Activated CD4-positive, alpha-beta memory T cell treated with anti-CD3 and anti-CD28 coated beads for 36 hours (primary cell): Measurements from ENCODE around the gene RNF227. TPM values are rescaled to one million over a fixed set of nuclear protein-coding genes. Genes with fewer than 3 reads are reported as not detected.

ENCODE experiments used
- CTCF ChIA-PET: fragments of 350-600 bp; sonication (Branson Sonifier 250); formaldehyde crosslinking; loops from one replicate; lab custom pipeline; 2021; ENCODE audit warnings: antibody characterized with exemption, inconsistent platforms; lab: Charles Lee
- POLR2A ChIA-PET: fragments of 350-600 bp; sonication (Branson Sonifier 250); formaldehyde crosslinking; loops from one replicate; lab custom pipeline; 2021; ENCODE audit warnings: antibody characterized with exemption; lab: Charles Lee
- DNase-seq: peaks from one replicate; pipeline ENCODE4 v3.0.0-alpha.2; 2020
- H3K27ac Mint-ChIP-seq: one replicate; pipeline ENCODE4 v1.8.0; 2021; ENCODE audit warnings: mixed read lengths
- H3K27me3 Mint-ChIP-seq: one replicate; pipeline ENCODE4 v1.8.0; 2021; ENCODE audit warnings: mixed read lengths
- H3K36me3 Mint-ChIP-seq: one replicate; pipeline ENCODE4 v1.8.0; 2021; ENCODE audit warnings: mixed read lengths
- H3K4me1 Mint-ChIP-seq: one replicate; pipeline ENCODE4 v1.8.0; 2021; ENCODE audit warnings: low read depth, mixed read lengths
- H3K4me3 Mint-ChIP-seq: one replicate; pipeline ENCODE4 v1.8.0; 2021; ENCODE audit warnings: mild to moderate bottlenecking, mixed read lengths
- H3K9me3 Mint-ChIP-seq: one replicate; pipeline ENCODE4 v1.8.0; 2021; ENCODE audit warnings: mixed read lengths
- intact Hi-C: fragments of 100-400 bp; cut with micrococcal nuclease; formaldehyde crosslinking; loops from one replicate; pipeline ENCODE4 v1.15.1; 2023
- total RNA-seq, 2 experiments: library from RNA; stranded (reverse); gene quantifications; one replicate each; pipeline ENCODE4 v1.2.3, GENCODE V29; 2021

The RNF227 gene
- total RNA-seq, 2 experiments from 2014 or later, result 2.7 to 3.3 TPM

DNA sequence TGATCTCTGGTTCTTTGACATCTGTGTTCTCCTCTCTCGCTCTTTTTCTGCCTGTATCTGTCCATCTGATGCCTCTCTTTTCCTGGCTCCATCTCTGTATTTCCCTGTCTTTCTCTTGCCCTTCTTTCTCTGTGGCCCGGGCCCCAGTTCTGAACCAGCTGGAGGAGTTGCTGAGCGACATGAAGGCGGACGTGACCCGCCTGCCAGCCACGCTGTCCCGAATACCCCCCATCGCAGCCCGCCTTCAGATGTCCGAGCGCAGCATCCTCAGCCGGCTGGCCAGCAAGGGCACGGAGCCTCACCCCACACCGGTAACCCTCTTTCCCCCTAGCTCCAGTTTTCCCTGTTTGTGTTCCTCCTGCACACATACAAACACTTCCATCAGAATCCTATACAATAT, 5.8 kb downstream of the RNF227 start:
- CTCF ChIA-PET, result interaction anchor here (1.0 to 11.1 kb wide), 3 partner anchors 23 to 131 kb away, joined by 3 to 245 read pairs (median 5); no protein-coding TSS in a partner anchor
- Mint-ChIP-seq H3K27ac (no peak overlapping the region), H3K4me3 (no peak overlapping the region), H3K9me3 (no peaks in the 10 kb centered on the region), H3K36me3 (peaks cover 47% of the 10 kb centered on the region), H3K27me3 (no peaks in the 10 kb centered on the region), H3K4me1 (peaks cover 17% of the 10 kb centered on the region)
- intact Hi-C loops, result no loop called here
- POLR2A ChIA-PET, result no interaction called here
- no peak for DNase-seq

DNA sequence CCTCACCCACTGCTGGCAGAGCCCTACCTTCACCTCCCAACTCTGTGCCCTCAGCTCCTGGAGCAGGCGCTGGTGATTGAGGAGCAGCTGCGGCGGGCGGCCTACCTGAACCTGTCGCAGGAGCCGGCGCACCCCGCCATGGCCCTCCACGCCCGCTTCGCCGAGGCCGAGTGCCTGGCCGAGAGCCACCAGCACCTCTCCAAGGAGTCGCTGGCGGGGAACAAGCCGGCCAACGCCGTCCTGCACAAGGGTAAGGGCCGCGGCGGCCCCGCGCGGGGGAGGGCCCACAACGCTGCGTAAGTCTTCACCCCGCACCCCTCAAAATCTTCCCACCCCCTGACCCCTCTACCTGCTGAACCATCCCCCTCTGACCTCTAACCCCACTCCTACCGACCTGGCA, 7.0 kb downstream of the RNF227 start:
- ChIA-PET CTCF (interaction anchor here (0.6 kb wide), 1 partner anchor 150 kb away, joined by 3 read pairs; no protein-coding TSS in a partner anchor), POLR2A (no interaction called here)
- Mint-ChIP-seq H3K36me3 (peaks cover 57% of the 10 kb centered on the region), H3K9me3 (no peaks in the 10 kb centered on the region), H3K27me3 (no peaks in the 10 kb centered on the region), H3K4me1 (peaks cover 8% of the 10 kb centered on the region), H3K4me3 (no peak overlapping the region), H3K27ac (no peak overlapping the region)
- no peak for DNase-seq
- intact Hi-C loops, result no loop called here

DNA sequence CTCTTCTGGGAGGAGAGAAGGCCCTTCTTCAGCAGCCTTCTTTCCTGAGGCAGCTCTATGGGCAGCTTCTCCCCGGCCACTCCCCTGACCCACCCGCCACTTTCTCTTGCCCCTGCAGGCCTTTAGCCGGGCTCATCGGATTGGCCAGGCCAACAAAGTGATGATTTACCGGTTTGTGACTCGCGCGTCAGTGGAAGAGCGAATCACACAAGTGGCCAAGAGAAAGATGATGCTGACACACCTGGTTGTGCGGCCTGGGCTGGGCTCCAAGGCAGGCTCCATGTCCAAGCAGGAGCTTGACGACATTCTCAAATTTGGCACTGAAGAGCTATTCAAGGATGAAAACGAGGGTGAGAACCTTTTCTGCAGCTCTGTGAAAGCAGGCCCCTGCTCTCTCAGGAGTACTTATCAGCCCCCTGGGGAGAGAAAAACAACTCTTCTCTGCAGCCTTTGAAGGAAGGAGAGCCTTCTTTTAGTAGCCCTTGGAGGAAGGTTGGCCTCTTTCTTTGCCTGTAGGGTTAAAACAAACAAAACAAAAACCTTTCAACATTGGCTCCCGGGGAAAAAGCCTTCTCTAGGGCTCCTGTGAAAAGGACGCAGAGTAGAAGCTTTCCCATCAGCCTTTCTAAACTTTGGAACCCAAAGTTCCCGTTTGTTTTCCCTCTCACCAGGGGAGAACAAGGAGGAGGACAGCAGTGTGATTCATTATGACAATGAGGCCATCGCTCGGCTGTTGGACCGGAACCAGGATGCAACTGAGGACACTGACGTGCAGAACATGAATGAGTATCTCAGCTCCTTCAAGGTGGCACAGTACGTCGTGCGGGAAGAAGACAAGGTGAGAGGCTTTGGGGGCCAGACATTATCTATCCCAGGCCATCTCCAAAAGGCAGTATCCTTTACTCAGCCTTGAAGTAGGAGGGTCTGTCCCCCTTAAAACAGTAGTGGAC, 12.7 kb downstream of the RNF227 start:
- H3K4me1 Mint-ChIP-seq, result no peaks in the 10 kb centered on the region
- H3K4me3 Mint-ChIP-seq, result no peak overlapping the region
- POLR2A ChIA-PET, result interaction anchor here (1.0 kb wide), 1 partner anchor 9 kb away, joined by 3 read pairs; no protein-coding TSS in a partner anchor
- intact Hi-C loops, result no loop called here
- no peaks in the 10 kb centered on the region for H3K9me3 Mint-ChIP-seq
- H3K27me3 Mint-ChIP-seq, result no peaks in the 10 kb centered on the region
- peaks cover 78% of the 10 kb centered on the region for H3K36me3 Mint-ChIP-seq
- no peak for DNase-seq
- H3K27ac Mint-ChIP-seq, result no peak overlapping the region
- CTCF ChIA-PET, result interaction anchor here (1.0 to 1.5 kb wide), 3 partner anchors 10 to 87 kb away, joined by 3 to 6 read pairs (median 3); no protein-coding TSS in a partner anchor

DNA sequence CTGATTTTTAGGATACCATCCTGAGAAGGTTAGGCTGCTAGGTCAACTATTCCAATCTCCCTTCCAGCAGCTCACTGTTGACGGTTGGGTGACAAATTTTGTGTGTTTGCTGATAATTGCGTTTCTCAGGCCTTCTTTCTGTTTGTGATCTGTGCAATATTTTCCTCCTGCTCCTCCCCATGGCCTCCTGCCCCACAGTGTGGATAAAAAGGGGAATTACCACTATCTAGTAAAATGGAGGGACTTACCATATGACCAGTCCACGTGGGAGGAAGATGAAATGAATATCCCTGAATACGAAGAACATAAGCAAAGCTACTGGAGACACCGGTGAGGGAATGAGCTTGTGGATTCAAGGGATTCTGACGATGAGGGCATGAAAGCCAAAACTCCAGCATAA, 18.3 kb downstream of the RNF227 start:
- intact Hi-C loops, result no loop called here
- H3K27ac Mint-ChIP-seq, result peak overlapping the region; percentile 73
- peak; percentile 47 for DNase-seq
- POLR2A ChIA-PET, result interaction anchor here (0.8 to 2.7 kb wide), 4 partner anchors 29 to 93 kb away, joined by 3 to 7 read pairs (median 3); no protein-coding TSS in a partner anchor
- H3K4me3 Mint-ChIP-seq, result no peak overlapping the region
- H3K4me1 Mint-ChIP-seq, result peaks cover 17% of the 10 kb centered on the region
- no peaks in the 10 kb centered on the region for H3K9me3 Mint-ChIP-seq
- CTCF ChIA-PET, result interaction anchor here (0.6 to 3.5 kb wide), 18 partner anchors 9 to 213 kb away, joined by 3 to 37 read pairs (median 4); partner anchors contain the start of genes CHD3 and NAA38
- H3K36me3 Mint-ChIP-seq, result peaks cover 75% of the 10 kb centered on the region
- no peaks in the 10 kb centered on the region for H3K27me3 Mint-ChIP-seq

DNA sequence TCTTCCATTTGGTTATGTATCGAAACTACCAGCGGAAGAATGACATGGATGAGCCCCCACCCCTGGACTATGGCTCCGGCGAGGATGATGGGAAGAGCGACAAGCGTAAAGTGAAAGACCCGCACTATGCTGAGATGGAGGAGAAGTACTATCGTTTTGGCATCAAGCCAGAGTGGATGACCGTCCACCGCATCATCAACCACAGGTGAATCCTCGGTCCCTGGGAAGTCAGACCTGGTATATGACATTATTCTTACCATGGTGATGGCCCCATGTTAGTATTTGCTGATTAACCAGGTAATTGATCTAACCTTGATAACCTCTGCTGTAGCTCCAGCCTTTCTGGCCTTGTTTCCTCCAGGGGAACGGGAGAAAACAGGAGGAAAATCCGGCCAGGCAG, 19.0 kb downstream of the RNF227 start:
- H3K36me3 Mint-ChIP-seq, result peaks cover 72% of the 10 kb centered on the region
- no peak overlapping the region for H3K4me3 Mint-ChIP-seq
- H3K9me3 Mint-ChIP-seq, result no peaks in the 10 kb centered on the region
- CTCF ChIA-PET, result interaction anchor here (0.6 to 3.5 kb wide), 10 partner anchors 8 to 145 kb away, joined by 3 to 37 read pairs (median 5); partner anchors contain the start of genes CHD3 and NAA38
- no peak for DNase-seq
- H3K27ac Mint-ChIP-seq, result peak overlapping the region; percentile 73
- intact Hi-C loops, result no loop called here
- no peaks in the 10 kb centered on the region for H3K27me3 Mint-ChIP-seq
- POLR2A ChIA-PET, result interaction anchor here (1.3 to 2.7 kb wide), 2 partner anchors 36 to 93 kb away, joined by 3 to 7 read pairs; no protein-coding TSS in a partner anchor
- H3K4me1 Mint-ChIP-seq, result peaks cover 17% of the 10 kb centered on the region

DNA sequence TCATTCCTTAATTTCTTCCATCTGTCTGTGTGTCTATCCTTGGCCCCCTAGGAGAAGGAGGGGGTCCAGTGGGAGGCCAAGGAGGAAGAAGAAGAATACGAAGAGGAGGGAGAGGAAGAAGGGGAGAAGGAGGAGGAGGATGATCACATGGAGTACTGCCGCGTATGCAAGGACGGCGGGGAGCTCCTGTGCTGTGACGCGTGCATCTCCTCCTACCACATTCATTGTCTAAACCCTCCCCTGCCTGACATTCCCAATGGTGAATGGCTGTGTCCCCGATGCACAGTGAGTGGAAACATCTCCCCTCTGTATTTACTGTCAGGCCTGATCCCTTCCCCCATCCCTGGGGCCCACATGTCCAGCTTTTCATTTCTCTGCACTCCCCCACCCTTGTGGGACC, 21.2 kb downstream of the RNF227 start:
- peaks cover 72% of the 10 kb centered on the region for H3K36me3 Mint-ChIP-seq
- no peaks in the 10 kb centered on the region for H3K27me3 Mint-ChIP-seq
- intact Hi-C loops, result no loop called here
- POLR2A ChIA-PET, result interaction anchor here (0.6 kb wide), 1 partner anchor 410 kb away, joined by 3 read pairs; no protein-coding TSS in a partner anchor
- no peak for DNase-seq
- H3K4me1 Mint-ChIP-seq, result peaks cover 17% of the 10 kb centered on the region
- no peaks in the 10 kb centered on the region for H3K9me3 Mint-ChIP-seq
- CTCF ChIA-PET, result interaction anchor here (2.0 kb wide), 1 partner anchor 95 kb away, joined by 8 read pairs; no protein-coding TSS in a partner anchor
- H3K4me3 Mint-ChIP-seq, result no peak overlapping the region
- no peak overlapping the region for H3K27ac Mint-ChIP-seq

DNA sequence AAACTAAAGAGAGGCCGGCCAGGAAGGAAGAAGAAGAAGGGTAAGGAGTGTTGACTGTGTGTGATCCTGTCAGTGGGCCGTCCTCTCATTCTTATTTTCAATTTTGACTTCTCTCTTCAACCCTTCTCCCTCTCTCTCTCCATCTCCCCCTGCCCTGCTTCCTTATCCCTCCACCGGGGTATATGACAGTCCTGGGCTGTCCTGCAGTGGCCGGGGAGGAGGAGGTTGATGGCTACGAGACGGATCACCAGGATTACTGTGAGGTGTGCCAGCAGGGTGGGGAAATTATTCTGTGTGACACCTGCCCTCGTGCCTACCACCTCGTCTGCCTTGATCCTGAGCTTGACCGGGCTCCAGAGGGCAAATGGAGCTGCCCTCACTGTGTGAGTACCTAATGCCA, 21.9 kb downstream of the RNF227 start:
- ChIA-PET CTCF (interaction anchor here (2.0 kb wide), 1 partner anchor 96 kb away, joined by 8 read pairs; no protein-coding TSS in a partner anchor), POLR2A (interaction anchor here (0.6 kb wide), 1 partner anchor 410 kb away, joined by 3 read pairs; no protein-coding TSS in a partner anchor)
- Mint-ChIP-seq H3K27ac (no peak overlapping the region), H3K27me3 (no peaks in the 10 kb centered on the region), H3K4me1 (peaks cover 17% of the 10 kb centered on the region), H3K36me3 (peaks cover 73% of the 10 kb centered on the region), H3K4me3 (no peak overlapping the region), H3K9me3 (no peaks in the 10 kb centered on the region)
- intact Hi-C loops, result no loop called here
- no peak for DNase-seq

DNA sequence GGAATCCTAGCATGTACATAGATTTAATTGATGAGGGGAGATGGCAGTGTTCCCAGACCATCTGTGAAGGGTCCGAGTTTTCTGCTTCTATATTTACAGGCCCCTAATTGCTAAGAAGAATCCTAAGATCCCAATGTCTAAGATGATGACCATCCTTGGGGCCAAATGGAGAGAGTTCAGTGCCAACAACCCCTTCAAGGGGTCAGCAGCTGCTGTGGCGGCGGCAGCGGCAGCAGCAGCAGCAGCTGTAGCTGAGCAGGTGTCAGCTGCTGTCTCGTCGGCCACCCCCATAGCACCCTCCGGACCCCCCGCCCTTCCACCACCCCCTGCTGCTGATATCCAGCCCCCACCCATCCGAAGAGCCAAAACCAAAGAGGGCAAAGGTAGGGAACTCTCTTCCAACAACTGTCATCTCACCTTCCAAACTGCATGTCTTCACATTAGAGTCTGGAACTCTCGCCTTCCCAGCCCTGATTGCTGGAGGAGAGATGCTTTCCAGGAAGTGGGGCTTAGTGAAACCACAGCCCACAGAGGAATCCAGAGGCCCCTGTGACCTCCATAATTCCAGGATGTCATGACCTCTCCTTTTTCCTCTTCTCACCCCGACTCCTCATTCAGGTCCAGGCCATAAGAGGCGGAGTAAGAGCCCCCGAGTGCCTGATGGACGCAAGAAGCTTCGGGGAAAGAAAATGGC, 22.8 kb downstream of the RNF227 start:
- Mint-ChIP-seq H3K4me1 (peaks cover 17% of the 10 kb centered on the region), H3K4me3 (no peak overlapping the region), H3K27me3 (no peaks in the 10 kb centered on the region), H3K9me3 (no peaks in the 10 kb centered on the region), H3K36me3 (peaks cover 65% of the 10 kb centered on the region), H3K27ac (no peak overlapping the region)
- intact Hi-C loops, result no loop called here
- ChIA-PET POLR2A (no interaction called here), CTCF (no interaction called here)
- DNase-seq, result no peak

DNA sequence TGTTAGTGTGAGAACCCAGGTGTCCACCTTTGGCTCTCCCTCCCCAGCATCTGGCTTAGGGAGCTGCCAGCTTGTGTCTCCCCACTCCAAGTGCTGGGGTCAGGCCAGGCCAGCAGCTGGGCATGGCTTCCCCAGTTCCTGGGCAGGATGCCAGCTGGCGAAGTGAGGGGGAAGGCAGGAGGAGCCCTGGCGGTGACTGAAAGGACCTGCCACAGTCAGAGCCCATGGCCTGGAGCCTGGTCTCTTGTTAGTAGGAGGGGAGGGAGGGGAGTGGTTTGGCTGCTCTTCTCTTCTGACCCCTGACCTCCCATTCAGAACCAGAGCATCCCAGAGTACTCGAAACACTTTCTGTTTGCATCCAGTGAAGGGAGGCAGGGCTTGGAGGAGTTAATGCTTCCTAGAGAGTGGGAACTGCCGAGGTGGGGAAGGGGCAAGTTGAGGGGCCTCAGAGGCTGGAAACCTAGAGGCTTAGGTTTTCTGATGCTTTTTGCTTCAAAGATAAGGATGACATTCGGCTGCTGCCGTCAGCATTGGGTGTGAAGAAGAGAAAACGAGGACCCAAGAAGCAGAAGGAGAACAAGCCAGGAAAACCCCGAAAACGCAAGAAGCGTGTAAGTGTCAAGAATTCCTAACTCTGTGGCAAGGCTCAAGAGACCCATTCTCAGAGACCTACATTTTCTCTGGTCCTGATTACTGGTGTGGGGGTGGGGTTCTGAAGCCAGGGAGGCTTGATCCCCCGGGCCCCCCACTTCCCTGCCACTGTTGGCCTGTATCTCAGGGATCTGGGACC, 26.7 kb downstream of the RNF227 start:
- Mint-ChIP-seq H3K27me3 (no peaks in the 10 kb centered on the region), H3K4me3 (no peak overlapping the region), H3K9me3 (no peaks in the 10 kb centered on the region), H3K36me3 (peaks cover 42% of the 10 kb centered on the region), H3K27ac (no peak overlapping the region), H3K4me1 (no peaks in the 10 kb centered on the region)
- intact Hi-C loops, result no loop called here
- ChIA-PET CTCF (interaction anchor here (0.7 to 1.3 kb wide), 3 partner anchors 8 to 100 kb away, joined by 3 to 7 read pairs (median 5); no protein-coding TSS in a partner anchor), POLR2A (no interaction called here)
- peak; percentile 68 for DNase-seq

DNA sequence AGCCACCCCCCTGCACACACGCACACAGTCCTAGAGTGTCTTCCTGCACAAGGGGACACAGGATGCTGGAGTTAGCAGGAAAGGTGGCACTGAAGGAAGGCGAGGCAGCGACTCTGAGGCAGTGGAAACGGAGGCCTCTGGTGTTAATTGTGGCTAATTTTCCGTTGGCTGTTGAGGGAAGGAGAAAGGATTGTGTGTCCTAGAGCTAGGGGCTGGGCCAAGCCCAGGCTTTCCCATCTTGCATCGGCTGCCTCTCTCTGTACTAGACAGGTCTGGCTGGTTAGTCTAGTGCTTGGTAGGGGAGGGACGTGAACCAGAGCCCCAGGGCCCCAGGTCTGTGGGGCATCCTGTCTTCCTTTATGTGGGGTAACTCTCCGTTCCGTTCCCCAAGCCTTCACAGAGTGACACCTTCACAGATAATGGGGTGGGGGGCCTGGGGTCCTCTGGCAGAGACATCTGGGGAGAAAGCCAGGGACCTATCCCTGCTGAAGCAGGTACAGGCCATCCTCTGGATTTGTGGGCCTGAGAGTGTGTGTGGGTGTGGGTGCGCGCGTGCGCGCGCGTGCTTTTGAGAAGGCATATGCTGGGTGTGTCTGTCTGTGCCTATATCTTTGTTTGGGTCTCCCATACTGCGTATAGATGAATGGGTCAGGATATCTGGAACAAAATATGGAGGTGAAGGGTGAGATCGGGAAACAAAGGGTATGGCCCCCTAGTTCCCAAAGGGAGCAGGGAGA, 27.7 kb downstream of the RNF227 start, which contains the start of gene CHD3:
Gene CHD3, plus strand, starts transcription at position 606 of the 737 bp plus-strand sequence. CDS start 212 bp downstream, outside the sequence.
- H3K27me3 Mint-ChIP-seq, result no peaks in the 10 kb centered on the region
- POLR2A ChIA-PET, result no interaction called here
- no peak within 1 kb of the TSS for H3K27ac Mint-ChIP-seq
- DNase-seq, result peak; percentile 76
- intact Hi-C loops, result no loop called here
- H3K9me3 Mint-ChIP-seq, result no peaks in the 10 kb centered on the region
- peaks cover 32% of the 10 kb centered on the region for H3K36me3 Mint-ChIP-seq
- H3K4me3 Mint-ChIP-seq, result no peak within 1 kb of the TSS
- CTCF ChIA-PET, result interaction anchor here (1.0 to 1.3 kb wide), 2 partner anchors 9 to 101 kb away, joined by 5 to 7 read pairs; no protein-coding TSS in a partner anchor
- no peaks in the 10 kb centered on the region for H3K4me1 Mint-ChIP-seq
